DOHH2 (cell line): ENCODE measurements around the gene LARGE1.

ENCODE experiments used
- H3F3A ChIP-seq: fragments of 200-600 bp; sonication (generic), shearing (Covaris generic); 2 replicates; pipeline ENCODE4 v1.6.0; 2016; ENCODE audit warnings: antibody characterized with exemption, mild to moderate bottlenecking; ENCODE audit not compliant: control insufficient read depth, insufficient read depth
- H3K27ac ChIP-seq: fragments of 200-600 bp; sonication (generic); 2 replicates; pipeline ENCODE4 v1.5.1; 2014; ENCODE audit warnings: low read depth, mild to moderate bottlenecking, low read length, moderate library complexity
- H3K27me3 ChIP-seq: fragments of 200-600 bp; sonication (generic); 2 replicates; pipeline ENCODE4 v1.6.1; 2014; ENCODE audit warnings: mild to moderate bottlenecking, low read length, mixed read lengths; ENCODE audit not compliant: control insufficient read depth
- H3K36me3 ChIP-seq: fragments of 200-600 bp; sonication (generic); 2 replicates; pipeline ENCODE4 v1.6.1; 2014; ENCODE audit warnings: mild to moderate bottlenecking, low read length, moderate library complexity, mixed read lengths; ENCODE audit not compliant: control insufficient read depth
- H3K4me1 ChIP-seq: fragments of 200-600 bp; sonication (generic); 2 replicates; pipeline ENCODE4 v1.6.1; 2014; ENCODE audit warnings: mild to moderate bottlenecking, low read length, mixed read lengths; ENCODE audit not compliant: control insufficient read depth
- H3K4me2 ChIP-seq: fragments of 200-600 bp; sonication (generic); 2 replicates; pipeline ENCODE4 v1.6.0; 2014; ENCODE audit warnings: mild to moderate bottlenecking, low read length, moderate library complexity
- H3K4me3 ChIP-seq: fragments of 200-600 bp; sonication (generic); 2 replicates; pipeline ENCODE4 v1.5.1; 2014; ENCODE audit warnings: mild to moderate bottlenecking, low read length, mixed read lengths
- H3K79me2 ChIP-seq: fragments of 200-600 bp; sonication (generic); 2 replicates; pipeline ENCODE4 v1.6.1; 2014; ENCODE audit warnings: mild to moderate bottlenecking, low read length, mixed read lengths; ENCODE audit not compliant: control insufficient read depth
- H3K9me2 ChIP-seq: fragments of 200-600 bp; sonication (generic); replicated peaks from 2 replicates; pipeline ENCODE4 v1.6.1; 2014; ENCODE audit warnings: mild to moderate bottlenecking, low read length, mixed read lengths; ENCODE audit not compliant: control insufficient read depth
- H3K9me3 ChIP-seq: fragments of 200-600 bp; sonication (generic); 2 replicates; pipeline ENCODE4 v1.6.1; 2014; ENCODE audit warnings: antibody characterized with exemption, low read length, mixed read lengths; ENCODE audit not compliant: control insufficient read depth, insufficient read depth
- H4K20me1 ChIP-seq: fragments of 200-600 bp; sonication (generic); 2 replicates; pipeline ENCODE4 v1.6.0; 2014; ENCODE audit warnings: low read depth, mild to moderate bottlenecking, antibody characterized with exemption, low read length, moderate library complexity; ENCODE audit not compliant: control insufficient read depth, insufficient read depth
- CTCF ChIP-seq: fragments of 200-600 bp; sonication (generic); IDR thresholded peaks from one replicate; pipeline ENCODE4 v1.5.1; 2014; ENCODE audit warnings: antibody characterized with exemption, mild to moderate bottlenecking, low read depth, low read length; ENCODE audit not compliant: poor library complexity, severe bottlenecking
- EZH2phosphoT487 ChIP-seq: fragments of 200-600 bp; sonication (generic); IDR thresholded peaks from 2 replicates; pipeline ENCODE4 v1.6.1; 2017; ENCODE audit warnings: borderline replicate concordance, mild to moderate bottlenecking, antibody characterized with exemption, low read length, moderate library complexity, mixed read lengths

LARGE1 gene

GRCh38 chr22:33455036-33455435, 465.2 kb downstream of the LARGE1 start:
- H4K20me1 ChIP-seq = no peaks in the 10 kb centered on the region
- H3K9me3 ChIP-seq = no peaks in the 10 kb centered on the region
- H3K27ac ChIP-seq = no peak overlapping the region
- H3F3A ChIP-seq = no peaks in the 10 kb centered on the region
- H3K79me2 ChIP-seq = no peaks in the 10 kb centered on the region
- no peaks in the 10 kb centered on the region for H3K9me2 ChIP-seq
- H3K36me3 ChIP-seq = no peaks in the 10 kb centered on the region
- no peak overlapping the region for H3K4me3 ChIP-seq
- TF ChIP-seq EZH2phosphoT487 = no peak
- TF ChIP-seq CTCF = no peak
- no peaks in the 10 kb centered on the region for H3K4me1 ChIP-seq
- no peak overlapping the region for H3K4me2 ChIP-seq
- no peaks in the 10 kb centered on the region; the same call in 1 of the 2 replicates for H3K27me3 ChIP-seq

- no peak overlapping the region for H3K4me3 ChIP-seq
- H3K4me2 ChIP-seq = no peak overlapping the region
- H3K27ac ChIP-seq = no peak overlapping the region
- no peaks in the 10 kb centered on the region for H3K4me1 ChIP-seq
- no peaks in the 10 kb centered on the region for H3K9me3 ChIP-seq
- H3K27me3 ChIP-seq = peaks cover 4% of the 10 kb centered on the region
- H3K36me3 ChIP-seq = no peaks in the 10 kb centered on the region
- no peaks in the 10 kb centered on the region for H4K20me1 ChIP-seq
- TF ChIP-seq EZH2phosphoT487 = no peak
- TF ChIP-seq CTCF = no peak
- no peaks in the 10 kb centered on the region for H3F3A ChIP-seq
- H3K9me2 ChIP-seq = no peaks in the 10 kb centered on the region
- H3K79me2 ChIP-seq = no peaks in the 10 kb centered on the region
These were observed 468.3 kb downstream of the LARGE1 start for GRCh38 chr22:33451866-33452469.

GRCh38 chr22:33450756-33451155, 469.5 kb downstream of the LARGE1 start:
- Histone ChIP-seq H3K27ac (no peak overlapping the region), H3K4me1 (no peaks in the 10 kb centered on the region), H3K9me2 (no peaks in the 10 kb centered on the region), H3K79me2 (no peaks in the 10 kb centered on the region), H4K20me1 (no peaks in the 10 kb centered on the region), H3K4me3 (no peak overlapping the region), H3F3A (no peaks in the 10 kb centered on the region), H3K36me3 (no peaks in the 10 kb centered on the region), H3K27me3 (peaks cover 4% of the 10 kb centered on the region), H3K4me2 (no peak overlapping the region), H3K9me3 (no peaks in the 10 kb centered on the region)
- TF ChIP-seq CTCF (no peak), EZH2phosphoT487 (no peak)

DNA sequence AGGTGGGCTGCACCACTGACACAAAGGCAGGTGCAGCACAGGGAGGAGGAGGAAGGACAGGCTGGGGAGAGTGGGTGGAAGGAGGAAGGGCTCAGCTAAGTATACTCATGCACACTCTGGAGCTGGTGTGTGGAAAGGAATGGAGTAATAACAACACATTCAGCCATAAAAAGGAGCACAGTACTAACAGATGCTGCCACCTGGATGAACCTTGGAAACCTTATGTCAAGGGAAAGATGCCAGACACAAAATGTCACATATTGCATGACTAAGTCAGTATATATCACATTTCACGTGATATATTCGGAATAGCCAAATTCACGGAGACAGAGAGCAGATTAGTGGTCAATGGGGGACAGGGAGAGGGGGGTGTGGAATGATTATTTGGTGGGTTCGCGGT, 472.5 kb downstream of the LARGE1 start:
- no peak overlapping the region for H3K4me3 ChIP-seq
- H3K27ac ChIP-seq = no peak overlapping the region
- H3F3A ChIP-seq = no peaks in the 10 kb centered on the region
- H3K79me2 ChIP-seq = no peaks in the 10 kb centered on the region
- no peaks in the 10 kb centered on the region for H4K20me1 ChIP-seq
- no peak for TF ChIP-seq CTCF
- TF ChIP-seq EZH2phosphoT487 = no peak
- H3K9me2 ChIP-seq = no peaks in the 10 kb centered on the region
- H3K27me3 ChIP-seq = peaks cover 4% of the 10 kb centered on the region
- no peaks in the 10 kb centered on the region for H3K9me3 ChIP-seq
- H3K4me1 ChIP-seq = no peaks in the 10 kb centered on the region
- H3K36me3 ChIP-seq = no peaks in the 10 kb centered on the region
- H3K4me2 ChIP-seq = no peak overlapping the region
